GM23338 (cell line): ENCODE measurements around the gene KRTAP9-6. TPM values are rescaled to one million over a fixed set of nuclear protein-coding genes. Genes with fewer than 3 reads are reported as not detected.

Experiments
- ATAC-seq: fragments of 200-7000 bp; cut with Tn5 transposase; 3 replicates; pipeline ENCODE4 v1.9.1; 2020
- DNase-seq: peaks from one replicate; pipeline ENCODE4 v3.0.0-alpha.2; 2015; ENCODE audit warnings: low spot score
- H2AFZ ChIP-seq: fragments of 200-600 bp; sonication (generic); 2 replicates; pipeline ENCODE4 v1.8.0; 2016; ENCODE audit warnings: antibody characterized with exemption, mild to moderate bottlenecking, moderate library complexity
- H3F3A ChIP-seq: fragments of 200-600 bp; sonication (generic); replicated peaks from 2 replicates; pipeline ENCODE4 v1.8.0; 2017; ENCODE audit warnings: antibody characterized with exemption, mixed run types, low read depth
- H3K27ac ChIP-seq: fragments of 200-600 bp; sonication (generic); 2 replicates; pipeline ENCODE4 v1.6.1; 2016; ENCODE audit warnings: low read depth
- H3K27me3 ChIP-seq: fragments of 200-600 bp; sonication (generic); 2 replicates; pipeline ENCODE4 v1.8.0; 2016; ENCODE audit warnings: mild to moderate bottlenecking, mixed run types, moderate library complexity; ENCODE audit not compliant: insufficient read depth
- H3K36me3 ChIP-seq: fragments of 200-600 bp; sonication (generic); 2 replicates; pipeline ENCODE4 v1.8.0; 2016; ENCODE audit warnings: mild to moderate bottlenecking; ENCODE audit not compliant: insufficient read depth
- H3K4me1 ChIP-seq: fragments of 200-600 bp; sonication (generic); 2 replicates; pipeline ENCODE4 v1.8.0; 2016; ENCODE audit warnings: mild to moderate bottlenecking, moderate library complexity; ENCODE audit not compliant: insufficient read depth
- H3K4me2 ChIP-seq: fragments of 200-600 bp; sonication (generic); 2 replicates; pipeline ENCODE4 v1.7.1; 2017; ENCODE audit warnings: mixed run types
- H3K4me3 ChIP-seq: fragments of 200-600 bp; sonication (generic); 2 replicates; pipeline ENCODE4 v1.6.1; 2016; ENCODE audit warnings: mixed run types
- H3K79me2 ChIP-seq: fragments of 200-600 bp; sonication (generic); replicated peaks from 2 replicates; pipeline ENCODE4 v1.8.0; 2017; ENCODE audit warnings: mild to moderate bottlenecking; ENCODE audit not compliant: insufficient read depth
- H3K9me2 ChIP-seq: fragments of 200-600 bp; sonication (generic); 2 replicates; pipeline ENCODE4 v1.8.0; 2017; ENCODE audit not compliant: insufficient read depth
- H4K20me1 ChIP-seq: fragments of 200-600 bp; sonication (generic); replicated peaks from 2 replicates; pipeline ENCODE4 v1.8.0; 2017; ENCODE audit warnings: mild to moderate bottlenecking; ENCODE audit not compliant: insufficient read depth
- H3K27ac Mint-ChIP-seq: 2 replicates; pipeline ENCODE4 v1.8.0; 2020; ENCODE audit warnings: inconsistent platforms, mild to moderate bottlenecking, moderate library complexity, mixed read lengths
- H3K27me3 Mint-ChIP-seq: 3 replicates; pipeline ENCODE4 v1.8.0; 2022; ENCODE audit warnings: low read depth, mild to moderate bottlenecking, moderate library complexity, mixed read lengths, inconsistent platforms; ENCODE audit not compliant: insufficient read depth, poor library complexity
- H3K36me3 Mint-ChIP-seq: 3 replicates; pipeline ENCODE4 v1.8.0; 2021; ENCODE audit warnings: low read depth, mild to moderate bottlenecking, inconsistent platforms, moderate library complexity, mixed read lengths
- H3K4me1 Mint-ChIP-seq: 3 replicates; pipeline ENCODE4 v1.8.0; 2020; ENCODE audit warnings: mild to moderate bottlenecking, inconsistent platforms, mixed read lengths
- H3K4me3 Mint-ChIP-seq: 3 replicates; pipeline ENCODE4 v1.8.0; 2021; ENCODE audit warnings: moderate library complexity, mild to moderate bottlenecking, inconsistent platforms, mixed read lengths
- H3K9me3 Mint-ChIP-seq: 3 replicates; pipeline ENCODE4 v1.8.0; 2020; ENCODE audit warnings: moderate library complexity, mild to moderate bottlenecking, inconsistent platforms, mixed read lengths
- CREB1 ChIP-seq: fragments of 250-450 bp; sonication (Bioruptor Pico); IDR thresholded peaks from 2 replicates; pipeline ENCODE4 v1.5.0; 2020; ENCODE audit warnings: low read depth, mild to moderate bottlenecking, moderate library complexity
- CTCF ChIP-seq, 2 experiments: fragments of 200-600 bp in 1 of 2; sonication (generic) in 1 of 2; conservative IDR thresholded peaks; 2 replicates each; pipeline versions ENCODE4 v1.5.1 to v1.6.1; 2016 to 2017; ENCODE audit warnings: antibody characterized with exemption in 2 of 2, low read depth in 2 of 2, mild to moderate bottlenecking in 2 of 2, moderate library complexity in 1 of 2
- ETS1 ChIP-seq: IDR thresholded peaks from 2 replicates; pipeline ENCODE4 v1.6.1; 2016; ENCODE audit warnings: antibody characterized with exemption
- EZH2 ChIP-seq: fragments of 200-600 bp; sonication (generic); IDR thresholded peaks from one replicate; pipeline ENCODE4 v1.8.0; 2017; ENCODE audit warnings: antibody characterized with exemption, mild to moderate bottlenecking, low read depth; ENCODE audit not compliant: unreplicated experiment
- EZH2phosphoT487 ChIP-seq: fragments of 200-600 bp; sonication (generic); IDR thresholded peaks from one replicate; pipeline ENCODE4 v1.8.1; 2018; ENCODE audit warnings: antibody characterized with exemption; ENCODE audit not compliant: unreplicated experiment
- JUNB ChIP-seq: IDR thresholded peaks from one replicate; pipeline ENCODE4 v1.6.1; 2016; ENCODE audit warnings: antibody characterized with exemption; ENCODE audit not compliant: unreplicated experiment
- NANOG ChIP-seq: IDR thresholded peaks from 2 replicates; pipeline ENCODE4 v1.6.1; 2016; ENCODE audit warnings: antibody characterized with exemption, borderline replicate concordance
- REST ChIP-seq: IDR thresholded peaks from one replicate; pipeline ENCODE4 v1.6.1; 2018; ENCODE audit warnings: antibody characterized with exemption; ENCODE audit not compliant: unreplicated experiment
- STAT1 ChIP-seq: IDR thresholded peaks from one replicate; pipeline ENCODE4 v1.6.1; 2016; ENCODE audit warnings: antibody characterized with exemption; ENCODE audit not compliant: unreplicated experiment
- ZNF114 ChIP-seq: fragments of 250-450 bp; sonication (Bioruptor Pico); IDR thresholded peaks from 2 replicates; pipeline ENCODE4 v1.5.0; 2020; ENCODE audit warnings: mild to moderate bottlenecking, moderate library complexity
- ZNF331 ChIP-seq: fragments of 250-450 bp; sonication (Bioruptor Pico); IDR thresholded peaks from 2 replicates; pipeline ENCODE4 v1.5.0; 2020; ENCODE audit warnings: low read depth, mild to moderate bottlenecking, moderate library complexity
- ZNF462 ChIP-seq: fragments of 250-450 bp; sonication (Bioruptor Pico); IDR thresholded peaks from 2 replicates; pipeline ENCODE4 v1.5.0; 2020; ENCODE audit warnings: mild to moderate bottlenecking, moderate library complexity
- polyA plus RNA-seq: library from polyadenylated mRNA; unstranded; fragments of >200 nt; fragmentation: Nextera tagmentation; extraction: Ambion mirVana; gene quantifications from 2 replicates; pipeline ENCODE4 v1.2.1, GENCODE V29; 2016
- total RNA-seq: library from RNA; depleted of rRNA; stranded (reverse); fragments of >200 nt; shearing (Covaris generic); gene quantifications from 2 replicates; pipeline ENCODE4 v1.2.3, GENCODE V29; 2014

Gene KRTAP9-6
- total and polyA plus RNA-seq, 2 experiments from 2014 or later, result not detected

- H3K4me3 Mint-ChIP-seq, result no peak overlapping the region
These were observed 21.9 kb downstream of the KRTAP9-6 start for GRCh38 chr17:41287050-41287449.

More at GRCh38 chr17:41287050-41287449, 21.9 kb downstream of the KRTAP9-6 start:
- H3K9me3 Mint-ChIP-seq, result no peaks in the 10 kb centered on the region
- TF ChIP-seq JUNB, result no peak
- TF ChIP-seq CREB1 (CRISPR knock-in tag), result no peak
- no peak for TF ChIP-seq EZH2
- no peak for TF ChIP-seq EZH2phosphoT487
- no peak for TF ChIP-seq NANOG
- TF ChIP-seq ZNF462 (CRISPR knock-in tag), result no peak
- no peak for TF ChIP-seq REST
- TF ChIP-seq ETS1, result no peak
- no peak for TF ChIP-seq ZNF331 (CRISPR knock-in tag)
- TF ChIP-seq CTCF (conservative IDR thresholded peaks at IDR 0.05; ENCODE audit: low read depth in 2 of 2), result no peak
- no peak for TF ChIP-seq STAT1
- no peak for TF ChIP-seq ZNF114
- H3K36me3 Mint-ChIP-seq, result no peaks in the 10 kb centered on the region
- Histone ChIP-seq H3K27ac (no peak overlapping the region), H3K4me2 (no peak overlapping the region), H3F3A (no peaks in the 10 kb centered on the region), H3K36me3 (no peaks in the 10 kb centered on the region), H3K27me3 (no peaks in the 10 kb centered on the region), H3K79me2 (no peaks in the 10 kb centered on the region), H3K4me1 (peaks cover 19% of the 10 kb centered on the region), H3K9me2 (0 out of 2 replicates have a peak, but pooled peaks cover 3% of the 10 kb centered on the region), H2AFZ (no peak overlapping the region), H4K20me1 (no peaks in the 10 kb centered on the region), H3K4me3 (no peak overlapping the region)
- H3K4me1 Mint-ChIP-seq, result peaks cover 18% of the 10 kb centered on the region
- DNase-seq, result no peak
- ATAC-seq, result no peak
- no peaks in the 10 kb centered on the region for H3K27me3 Mint-ChIP-seq
- H3K27ac Mint-ChIP-seq, result no peak overlapping the region
